Heart left ventricle (tissue), 16 donors: ENCODE data around the gene DRC7. TPM values are rescaled to one million over a fixed set of nuclear protein-coding genes. Genes with fewer than 3 reads are reported as not detected.

Experiments
- ATAC-seq, 4 donors: fragments of 200-7000 bp; cut with Tn5 transposase; one replicate each; pipeline ENCODE4 v1.9.1; 2020 to 2022; ENCODE audit warnings: moderate library complexity in 4 of 4, mild to moderate bottlenecking in 3 of 4, moderate number of reproducible peaks in 1 of 4
- DNase-seq, 5 donors: peaks; one replicate each; pipeline ENCODE4 v3.0.0-alpha.2; 2020
- H3K27ac ChIP-seq, 12 donors: fragments of 200-600 bp; sonication (generic) in 4 of 12; one replicate each; pipeline versions ENCODE4 v1.5.0 to v1.8.0; 2016 to 2022; ENCODE audit warnings: mild to moderate bottlenecking in 2 of 12
- H3K27me3 ChIP-seq, 9 donors: fragments of 200-600 bp; sonication (generic) in 2 of 9; one replicate each; pipeline versions ENCODE4 v1.5.1 to v1.8.0; 2016 to 2022; ENCODE audit warnings: mild to moderate bottlenecking in 3 of 9
- H3K36me3 ChIP-seq, 9 donors: fragments of 200-600 bp; sonication (generic) in 2 of 9; one replicate each; pipeline versions ENCODE4 v1.5.0 to v1.8.0; 2018 to 2022; ENCODE audit warnings: mild to moderate bottlenecking in 2 of 9
- H3K4me1 ChIP-seq, 12 donors: fragments of 200-600 bp; sonication (generic) in 4 of 12; one replicate each; pipeline versions ENCODE4 v1.5.0 to v1.8.0; 2016 to 2022; ENCODE audit warnings: mild to moderate bottlenecking in 3 of 12
- H3K4me3 ChIP-seq, 12 donors: fragments of 200-600 bp; sonication (generic) in 4 of 12; one replicate each; pipeline versions ENCODE4 v1.5.0 to v1.8.0; 2017 to 2022; ENCODE audit warnings: mild to moderate bottlenecking in 9 of 12, moderate library complexity in 4 of 12
- H3K9me3 ChIP-seq, 12 donors: fragments of 200-600 bp; sonication (generic) in 4 of 12; one replicate each; pipeline versions ENCODE4 v1.5.0 to v1.8.0; 2016 to 2022; ENCODE audit warnings: mild to moderate bottlenecking in 1 of 12
- CTCF ChIP-seq, 12 donors: fragments of 200-600 bp; sonication (generic) in 4 of 12; IDR thresholded peaks; one replicate each; pipeline versions ENCODE4 v1.5.0 to v1.8.0; 2018 to 2022; ENCODE audit warnings: antibody characterized with exemption in 12 of 12, mild to moderate bottlenecking in 5 of 12
- POLR2A ChIP-seq, 2 donors: fragments of 450-650 bp; IDR thresholded peaks; one replicate each; pipeline ENCODE4 v1.6.1; 2017; ENCODE audit warnings: antibody characterized with exemption in 2 of 2, mild to moderate bottlenecking in 2 of 2, moderate library complexity in 2 of 2
- WGBS, 4 donors: extraction: QIAGEN DNeasy Blood & Tissue Kit in 2 of 4; methylation state at CpG; one replicate each; pipeline versions ENCODE4 v1.1.5 to v1.1.7; 2013 to 2018; 5-methylcytosine and 5-hydroxymethylcytosine counted together
- intact Hi-C, 10 donors: fragments of 100-400 bp; cut with DNase I; formaldehyde crosslinking; loops; one replicate each; pipeline versions ENCODE4 v1.11.1 to v1.14.2; 2022
- polyA plus RNA-seq, 2 donors: library from polyadenylated mRNA; stranded (reverse); fragments of 200-250 nt; gene quantifications; one replicate each; pipeline ENCODE4 v1.2.3, GENCODE V29; 2013
- total RNA-seq, 9 donors: library from RNA; depleted of rRNA in 2 of 9; stranded (reverse); fragments of >200 nt in 2 of 9; fragmentation: NEBNext Ultra II Directional in 3 of 9; extraction: Animal tissue kit (Norgen Biotek cat#: 25700) in 3 of 9; gene quantifications; one replicate each; pipeline versions ENCODE4 v1.1.0 to v1.2.4, GENCODE V29; 2016 to 2023
- donor health status: ischemic (EF 13 %, LVEDD 7.1; RV severe dilation, severe dysfunction).
- donor health status: healthy with polysubstance abuse.
- donor health status: DM: no; HTN: yes; CAD: no.
- donor health status: DM: no; HTN: no; CAD: no.
- donor health status: ischemic (EF 25% LVEDD 6.9; RV normal size, moderate dysfunction).
- donor health status: ischemic (EF 25% LVEDD 5.7; RV mildly dilated, moderate dysfunction).
- donor health status: healthy.
- donor health status: DM: yes; HTN: yes; CAD: no.
- donor health status: ischemic (EF 35%, LVEDD 5.7; RV mildly dilated, moderate dysfunction).
- donor health status: nonischemic (EF 11% LVEDD 7.7; RV severe dilation, severe dysfunction).
- donor health status: DM: yes; HTN: yes; CAD: no.
- donor health status: PGD.
- donor health status: ischemic (EF 29% LVEDD 5.4; RV normal size, mild dysfunction).
- donor health status: nonischemic (EF 23%, LVEDD 6.1; RV moderate dilation, normal function).

Gene DRC7
- total and polyA plus RNA-seq, 11 donors = 0.29 TPM; not detected in 10

GRCh38 chr16:57681950-57682728 lies 12.5 kb upstream of the DRC7 start:
- DNase-seq = no peak

GRCh38 chr16:57682809-57683635 lies 11.6 kb upstream of the DRC7 start:
- no peak overlapping the region for H3K27ac ChIP-seq
- WGBS, 4 donors = 88 to 90% (median 90%) methylated on average over 11 of the region's 11 CpGs
- TF ChIP-seq POLR2A (IDR thresholded peaks at IDR 0.05) (no peak), CTCF (IDR thresholded peaks at IDR 0.05) (no peak)
- H3K4me3 ChIP-seq = no peak overlapping the region
- intact Hi-C loops = no loop called here
- no peaks in the 10 kb centered on the region for H3K27me3 ChIP-seq
- DNase-seq = no peak
- peaks cover 0 to 2% (median 0%) of the 10 kb centered on the region in 12 donors for H3K4me1 ChIP-seq
- H3K9me3 ChIP-seq = no peaks in the 10 kb centered on the region
- no peak for ATAC-seq
- H3K36me3 ChIP-seq = no peaks in the 10 kb centered on the region

More at GRCh38 chr16:57681950-57682728, 12.5 kb upstream of the DRC7 start:
- TF ChIP-seq CTCF (IDR thresholded peaks at IDR 0.05) (no peak), POLR2A (IDR thresholded peaks at IDR 0.05) (no peak)
- peaks cover 0 to 6% (median 0%) of the 10 kb centered on the region in 12 donors for H3K4me1 ChIP-seq
- no peak overlapping the region for H3K27ac ChIP-seq
- H3K27me3 ChIP-seq = no peaks in the 10 kb centered on the region
- H3K9me3 ChIP-seq = no peaks in the 10 kb centered on the region
- no peak overlapping the region for H3K4me3 ChIP-seq
- 90 to 95% (median 93%) methylated on average over 11 to 13 of the region's 13 CpGs for WGBS, 4 donors
- ATAC-seq = no peak
- intact Hi-C loops = no loop called here
- no peaks in the 10 kb centered on the region for H3K36me3 ChIP-seq

- Histone ChIP-seq H3K4me1 (no peaks in the 10 kb centered on the region), H3K27ac (no peak overlapping the region), H3K9me3 (no peaks in the 10 kb centered on the region), H3K4me3 (no peak overlapping the region), H3K27me3 (no peaks in the 10 kb centered on the region), H3K36me3 (no peaks in the 10 kb centered on the region)
- WGBS, 4 donors = 87 to 92% (median 90%) methylated on average over 14 to 18 of the region's 18 CpGs
- ATAC-seq = no peak
- no peak for TF ChIP-seq CTCF (IDR thresholded peaks at IDR 0.05)
- TF ChIP-seq POLR2A (IDR thresholded peaks at IDR 0.05) = no peak
- intact Hi-C loops = no loop called here
- no peak for DNase-seq
Observed at GRCh38 chr16:57683636-57684545, 10.7 kb upstream of the DRC7 start.
